ENCODE data around the gene SPOCK2.

DNA sequence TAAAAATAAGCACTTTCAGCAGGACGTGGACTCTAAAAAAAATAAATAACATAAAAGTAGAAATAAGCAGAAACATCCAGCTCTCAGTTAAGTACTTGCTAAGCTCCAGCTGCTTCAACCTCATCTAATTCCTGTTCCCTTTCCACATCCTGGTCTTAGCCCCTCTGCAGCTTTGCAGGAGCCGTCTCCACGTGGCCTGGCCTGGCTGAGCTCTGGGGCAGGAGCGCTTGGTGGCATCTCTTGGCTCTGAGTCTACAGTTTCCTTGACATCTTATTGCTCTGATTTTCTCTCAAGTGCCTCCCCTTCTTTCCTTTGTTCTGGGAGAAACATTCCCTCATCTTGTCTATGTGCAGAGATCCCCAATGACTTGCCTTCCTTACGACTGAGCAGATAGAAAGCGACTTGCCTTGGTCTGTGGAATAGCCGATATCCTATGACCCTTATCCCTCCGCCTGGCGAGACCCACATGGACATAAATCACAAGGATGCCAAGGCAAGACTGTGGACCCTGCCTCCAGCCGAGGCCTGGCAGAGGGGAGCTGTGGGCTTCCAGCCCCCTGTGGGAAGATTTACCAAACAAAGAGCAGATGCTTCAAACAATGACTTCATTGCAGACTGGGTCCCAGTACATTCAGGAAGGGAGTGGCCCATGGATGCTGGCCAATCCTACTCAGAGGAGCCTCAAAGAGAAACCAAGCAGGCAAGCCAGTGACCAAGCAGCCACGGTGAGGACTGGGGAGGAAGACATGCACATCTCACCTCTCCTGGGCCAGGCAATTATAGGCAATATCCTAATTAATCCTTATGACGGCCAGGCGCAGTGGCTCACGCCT is 61.9 kb downstream of the SPOCK2 start:
- no peak for TF ChIP-seq POLR2A (IDR thresholded peaks at IDR 0.05)
- TF ChIP-seq CTCF (IDR thresholded peaks at IDR 0.05): no peak
- peak in 1 of 2 donors; percentile 10 for TF ChIP-seq EP300 (IDR thresholded peaks at IDR 0.05)
